Fibroblast of pulmonary artery (primary cell): ENCODE measurements around the gene COG7.
"Not testable (repeated sequence)": the region's sequence is repeated elsewhere in the genome, so short reads cannot be mapped to it uniquely, and the experiment has no call there.

Experiments
- DNase-seq: peaks from one replicate; pipeline ENCODE4 v3.0.0-alpha.2; 2010; ENCODE audit warnings: low read depth
- H3K4me3 ChIP-seq: replicated peaks from 2 replicates; pipeline ENCODE4 v1.5.1; 2011; ENCODE audit warnings: low read depth, mild to moderate bottlenecking, control low read depth, low read length, moderate library complexity
- CTCF ChIP-seq: IDR thresholded peaks from 2 replicates; pipeline ENCODE4 v1.5.1; 2011; ENCODE audit warnings: mild to moderate bottlenecking, control low read depth, low read length, inconsistent platforms; ENCODE audit errors: missing control alignments

COG7 gene

GRCh38 chr16:23406024-23406423, 47.0 kb downstream of the COG7 start:
- TF ChIP-seq CTCF: no peak
- H3K4me3 ChIP-seq: no peak overlapping the region
- no peak for DNase-seq

DNA sequence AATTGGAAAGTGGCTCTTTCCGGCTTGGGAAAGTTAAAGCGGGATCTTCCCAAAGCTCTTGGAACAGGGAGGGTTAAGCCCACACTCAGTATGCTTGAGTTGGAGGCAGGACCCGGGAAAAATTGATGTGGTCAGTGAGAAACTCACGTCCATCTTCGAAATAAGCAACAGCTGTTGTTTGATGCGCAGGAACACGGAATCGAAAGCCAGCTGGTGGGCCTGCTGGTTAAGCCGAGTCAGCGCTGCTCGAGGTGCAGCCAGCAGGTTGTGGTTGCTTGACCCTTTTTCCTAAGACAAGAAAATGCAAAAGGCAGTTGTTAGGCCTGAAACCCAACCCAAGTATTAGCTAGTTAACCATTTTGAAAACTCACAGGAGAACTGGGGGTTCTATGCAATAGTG, 49.4 kb downstream of the COG7 start:
- H3K4me3 ChIP-seq: no peak overlapping the region
- DNase-seq: no peak
- TF ChIP-seq CTCF: no peak

DNA sequence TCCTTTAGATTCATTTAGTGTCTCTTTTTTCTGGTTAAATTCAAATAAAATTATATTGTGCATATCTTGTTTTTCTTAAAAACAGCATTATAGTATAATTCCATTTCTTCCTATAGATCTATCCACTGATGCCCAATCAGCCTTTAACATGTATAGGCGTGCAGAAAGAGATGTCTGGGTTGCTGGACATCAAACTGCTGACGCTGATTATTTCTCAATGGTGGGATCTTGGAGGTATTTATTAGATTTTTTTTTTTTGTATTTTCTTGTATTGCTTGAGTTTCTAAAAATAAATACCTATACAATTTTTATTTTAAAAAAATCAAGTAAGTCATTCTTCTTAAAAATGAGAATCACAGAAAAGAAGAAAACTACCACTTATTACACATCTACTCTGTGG, 50.9 kb downstream of the COG7 start:
- TF ChIP-seq CTCF: no peak
- no peak for DNase-seq
- H3K4me3 ChIP-seq: no peak overlapping the region

GRCh38 chr16:23401139-23401538, 51.9 kb downstream of the COG7 start:
- no peak for DNase-seq
- TF ChIP-seq CTCF: no peak
- no peak overlapping the region for H3K4me3 ChIP-seq

DNA sequence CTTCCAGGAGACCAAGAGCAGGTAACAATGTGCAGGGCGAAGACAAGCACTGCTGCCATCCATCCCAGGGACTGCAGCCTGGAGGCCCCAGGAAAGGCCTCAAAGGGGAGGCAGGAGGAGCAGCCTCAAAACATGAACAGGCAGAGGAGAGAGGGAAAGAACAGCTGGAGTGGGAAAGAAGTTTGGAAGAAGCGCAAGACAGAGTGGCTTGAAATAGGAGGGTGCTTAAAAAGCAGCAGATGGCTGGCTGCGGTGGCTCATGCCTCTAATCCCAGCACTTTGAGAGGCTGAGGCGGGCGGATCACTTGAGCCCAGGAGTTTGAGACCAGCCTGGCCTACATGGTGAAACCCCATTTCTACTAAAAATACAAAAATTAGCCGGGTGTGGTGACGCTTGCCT, 52.5 kb downstream of the COG7 start:
- not testable (repeated sequence) for DNase-seq, H3K4me3 ChIP-seq

DNA sequence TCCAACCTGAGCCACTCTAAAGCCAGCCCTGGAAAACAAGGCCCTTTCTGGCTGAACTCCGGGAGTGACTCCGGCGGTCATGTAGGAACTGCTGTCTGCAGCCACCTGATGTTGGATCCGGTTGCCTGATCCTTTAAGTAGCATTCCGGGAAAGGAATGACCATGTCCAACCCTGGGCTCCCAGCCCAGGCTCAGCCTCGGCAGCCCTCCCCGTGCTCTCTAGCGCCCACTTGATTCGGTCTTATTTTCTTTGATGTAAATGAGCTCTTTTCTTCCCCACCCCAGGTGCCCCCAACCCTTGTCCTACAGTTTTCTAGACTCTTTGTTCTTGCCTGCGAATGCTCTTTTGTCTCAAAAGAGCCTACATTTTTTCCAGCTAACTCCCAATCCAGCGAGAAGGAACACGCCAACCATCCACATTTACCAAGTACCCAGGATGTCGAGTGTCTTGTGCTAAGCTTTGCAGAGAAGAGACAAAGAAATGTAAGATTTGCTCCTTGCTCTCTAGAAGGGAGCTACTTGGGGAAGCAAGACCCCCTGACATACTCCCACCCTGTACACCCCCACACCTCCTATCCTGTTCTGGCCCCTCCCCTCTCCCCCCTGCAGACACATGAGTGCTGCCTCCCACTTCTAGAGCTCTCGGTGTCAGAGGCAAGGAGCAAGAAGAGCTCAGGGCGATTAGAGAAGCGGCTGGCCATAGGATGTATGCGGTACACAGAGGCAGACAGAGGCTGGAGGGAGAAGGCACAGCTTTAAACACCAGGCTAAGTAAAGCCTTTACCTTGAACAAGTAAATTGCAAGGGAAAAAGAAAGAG, 53.8 kb downstream of the COG7 start:
- no peak for TF ChIP-seq CTCF
- H3K4me3 ChIP-seq: no peak overlapping the region
- DNase-seq: no peak

DNA sequence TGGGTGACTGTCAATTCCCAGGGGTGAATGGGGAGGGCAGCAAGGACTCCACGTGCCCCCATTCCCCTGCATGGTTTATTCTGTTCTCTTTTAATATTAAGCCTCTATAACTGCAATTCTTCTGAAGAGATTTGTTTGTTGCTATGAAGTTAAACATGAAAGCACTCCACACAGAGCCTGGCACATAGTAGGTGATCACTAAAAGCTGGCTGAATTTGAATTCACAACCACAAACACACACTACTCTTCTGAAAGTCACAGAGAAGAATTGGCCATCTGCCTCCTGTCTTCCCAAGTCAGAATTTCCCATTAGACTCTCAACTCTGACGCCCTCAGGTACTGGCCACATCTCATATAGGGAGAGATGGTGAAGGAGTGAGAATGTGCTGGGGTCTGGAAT, 55.5 kb downstream of the COG7 start:
- no peak for TF ChIP-seq CTCF
- no peak for DNase-seq
- H3K4me3 ChIP-seq: no peak overlapping the region
